GM19397 (cell line): ENCODE data around the gene SPATA16.
"Not testable (repeated sequence)": the region's sequence is repeated elsewhere in the genome, so short reads cannot be mapped to it uniquely, and the experiment has no call there.

ENCODE experiments used
- ATAC-seq: cut with Tn5 transposase; IDR thresholded peaks from one replicate; pipeline ENCODE4 v1.9.1; 2021; ENCODE audit warnings: mild to moderate bottlenecking, moderate library complexity; ENCODE audit not compliant: unreplicated experiment

SPATA16 gene

DNA sequence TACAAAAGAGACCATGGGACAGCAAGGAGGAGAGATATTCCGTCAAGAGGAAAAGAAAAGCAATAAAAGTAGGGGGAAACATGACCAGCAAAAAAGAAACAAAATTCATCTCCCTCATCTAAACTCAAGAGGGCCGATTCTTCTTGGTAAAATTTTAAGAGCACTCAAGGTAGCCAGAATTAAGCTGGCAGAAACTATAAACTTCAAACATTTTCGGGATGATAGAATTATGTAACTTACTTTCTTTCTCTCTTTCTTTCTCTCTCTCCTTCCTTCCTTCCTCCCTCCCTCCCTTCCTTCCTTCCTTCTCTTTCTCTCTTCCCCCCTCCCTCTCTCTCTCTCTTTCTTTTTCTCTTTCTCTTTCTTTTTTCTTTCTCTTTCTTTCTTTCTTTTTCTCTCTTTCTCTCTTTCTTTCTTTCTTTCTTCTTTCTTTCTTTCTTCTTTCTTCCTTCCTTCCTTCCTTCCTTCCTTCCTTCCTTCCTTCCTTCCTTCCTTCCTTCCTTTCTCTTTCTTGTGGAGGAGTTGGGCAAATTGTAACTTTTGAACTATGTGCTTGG lies 180.3 kb downstream of the SPATA16 start:
- not testable (repeated sequence) for ATAC-seq

DNA sequence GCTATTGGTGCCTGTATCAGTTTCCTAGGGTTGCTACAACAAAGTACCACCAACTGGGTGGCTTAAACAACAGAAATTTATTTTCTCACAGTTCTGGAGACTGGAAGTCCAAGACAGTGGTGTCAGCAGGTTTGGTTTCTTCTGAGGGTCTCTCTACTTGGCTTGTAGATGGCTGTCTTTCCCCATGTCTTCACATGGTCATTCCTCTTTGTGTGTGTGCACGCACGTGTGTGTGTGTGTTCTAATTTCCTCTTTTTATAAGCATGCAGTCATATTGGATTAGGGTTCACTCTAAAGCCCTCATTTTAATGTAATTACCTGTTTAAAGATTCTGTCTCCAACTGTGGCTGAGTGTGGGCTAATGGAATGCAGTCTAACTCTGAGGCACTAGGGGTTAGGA lies 182.5 kb downstream of the SPATA16 start:
- no peak for ATAC-seq

DNA sequence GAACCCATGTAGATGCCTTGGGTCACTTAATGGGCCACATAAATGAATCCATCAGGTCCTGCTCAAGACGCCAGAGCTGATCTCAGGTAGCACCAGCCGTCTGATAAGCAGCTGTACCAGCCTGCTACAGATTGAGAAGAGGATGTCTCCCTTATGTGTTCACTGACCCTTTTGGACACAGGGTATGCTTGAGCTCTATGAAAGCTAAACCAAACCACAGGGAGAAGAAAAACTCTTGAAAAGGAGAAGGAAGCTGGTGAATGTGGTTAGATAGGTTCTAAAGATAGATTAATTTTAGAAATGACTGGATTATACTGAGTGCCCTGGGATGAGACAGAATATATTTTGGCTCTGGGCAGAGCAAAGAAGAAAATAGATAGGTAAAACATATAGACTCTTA lies 187.5 kb downstream of the SPATA16 start:
- ATAC-seq = no peak

DNA sequence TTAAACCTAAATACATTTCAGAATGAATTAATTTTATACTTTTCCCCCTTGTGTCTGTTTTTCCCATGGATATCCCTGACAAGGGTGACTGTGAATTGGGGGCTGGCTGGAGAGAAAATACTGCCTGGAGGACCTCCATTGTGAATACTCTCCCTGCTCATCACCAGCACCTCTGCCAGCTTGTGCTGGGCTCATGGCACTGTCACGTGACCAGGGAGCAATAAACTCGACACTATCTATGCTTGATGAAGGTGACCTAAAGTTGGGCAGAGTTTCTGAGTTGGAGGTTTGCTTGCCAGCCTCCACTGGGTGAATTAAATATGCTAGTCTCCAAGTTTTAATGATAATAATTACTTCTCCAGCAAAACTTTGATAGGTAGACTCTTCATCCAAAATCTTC lies 189.5 kb downstream of the SPATA16 start:
- ATAC-seq = no peak

DNA sequence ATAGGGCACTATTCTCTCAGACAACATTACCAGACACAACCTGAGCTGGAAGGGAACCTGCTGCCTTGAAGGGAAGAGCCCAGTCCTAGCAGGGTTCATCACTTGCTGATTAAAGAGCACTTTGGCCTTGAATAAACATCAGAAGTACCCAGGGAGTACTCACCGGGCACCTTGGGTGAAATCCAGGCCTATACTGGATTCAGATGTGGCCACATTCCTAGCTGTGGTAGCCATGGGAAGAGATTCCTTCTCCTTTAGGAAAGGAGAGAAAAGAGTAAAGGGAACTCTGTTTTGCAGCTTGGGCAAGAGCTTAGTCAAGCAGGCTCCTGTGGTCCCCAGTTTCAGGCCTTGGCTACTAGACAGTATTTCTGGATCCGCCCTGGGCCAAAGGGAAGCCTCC lies 195.0 kb downstream of the SPATA16 start:
- ATAC-seq = no peak

DNA sequence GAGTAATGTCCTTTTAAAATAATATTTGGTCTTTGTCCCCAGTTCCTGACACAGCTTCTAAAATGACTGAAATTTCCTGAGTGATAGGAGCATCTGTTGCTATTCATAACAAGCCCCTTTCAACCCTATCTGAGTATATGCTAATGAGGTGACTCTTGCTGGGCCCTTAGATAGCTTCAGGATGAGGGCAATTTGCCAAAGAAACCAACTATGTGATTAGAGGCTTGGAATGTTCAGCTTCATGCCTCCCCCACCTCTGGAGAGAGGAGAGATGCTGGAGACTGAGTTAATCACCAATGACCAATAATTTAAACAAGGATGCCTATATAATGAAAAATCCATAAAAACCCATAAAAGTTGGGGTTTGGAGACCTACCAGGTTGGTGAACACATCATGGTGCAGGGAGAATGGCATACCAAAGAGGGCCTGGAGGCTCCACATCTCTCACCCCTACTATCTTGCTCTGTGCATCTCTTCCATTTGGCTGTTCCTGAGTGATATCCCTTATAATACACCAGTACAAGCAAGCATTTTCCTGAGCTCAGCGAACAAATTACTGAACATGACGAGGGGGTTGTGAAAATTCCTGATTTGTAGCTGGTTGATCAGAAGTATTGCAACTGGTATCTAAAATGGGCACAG lies 201.3 kb downstream of the SPATA16 start:
- ATAC-seq = no peak

DNA sequence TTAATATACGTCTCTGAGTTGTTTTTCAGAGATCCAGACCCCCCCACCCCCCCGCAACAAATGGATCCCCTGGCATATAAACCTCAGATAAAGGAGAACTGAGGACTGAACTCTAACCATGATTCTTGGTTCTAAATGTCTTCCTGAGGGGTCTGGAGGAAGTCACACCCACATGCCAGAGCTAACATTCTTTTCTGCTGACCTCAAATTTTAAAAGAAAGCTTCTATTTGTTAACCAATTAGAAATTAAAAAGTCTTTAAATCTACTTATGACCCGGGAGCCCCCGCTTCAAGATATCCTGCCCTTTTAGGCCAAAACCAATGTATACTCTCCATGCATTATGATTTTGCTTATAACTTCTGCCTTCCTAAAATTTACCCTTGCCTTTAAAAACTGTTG lies 202.2 kb downstream of the SPATA16 start:
- ATAC-seq = no peak

DNA sequence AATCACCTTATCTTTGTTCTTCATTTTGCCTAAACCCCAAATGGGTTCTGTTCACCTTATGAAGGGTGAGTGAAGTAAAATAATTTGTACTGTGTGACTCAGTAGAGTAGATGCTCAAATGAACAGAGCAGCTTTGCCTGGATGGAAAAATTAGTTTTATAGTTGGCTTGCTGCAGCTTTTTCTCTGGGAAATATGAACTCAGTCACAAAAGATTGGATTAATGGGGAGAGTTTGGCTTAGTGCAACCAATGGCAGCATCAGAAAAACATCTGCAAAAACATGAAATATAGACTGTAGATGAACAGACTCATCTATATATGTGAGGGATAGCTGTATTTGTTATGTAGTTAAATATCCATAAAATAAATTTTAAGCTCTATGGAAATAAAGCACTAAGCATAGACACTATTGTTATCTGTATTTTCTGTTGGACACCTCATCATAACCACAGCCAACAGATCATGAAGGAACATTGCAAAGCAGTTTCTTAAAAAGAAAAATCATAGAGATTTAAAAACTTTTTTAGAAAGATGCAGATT lies 209.2 kb downstream of the SPATA16 start:
- ATAC-seq = no peak

DNA sequence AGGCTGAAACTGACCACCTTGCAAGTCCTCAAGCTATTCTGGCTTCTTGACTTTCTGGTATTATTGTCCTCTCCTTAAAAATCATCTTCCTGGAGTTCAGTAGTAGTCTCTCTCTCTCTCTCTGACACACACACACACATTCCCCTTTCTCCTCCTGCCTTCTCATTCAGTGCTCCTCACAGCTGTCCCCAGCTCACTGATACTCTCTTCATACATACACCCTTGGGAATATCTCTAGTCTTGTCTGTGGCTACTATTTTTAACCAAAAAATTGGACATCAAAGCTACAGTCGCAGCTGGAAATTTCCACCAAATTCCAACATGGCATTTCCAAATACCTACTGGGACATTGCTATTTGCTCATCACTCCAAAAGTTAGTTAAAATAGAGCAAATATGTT lies 211.6 kb downstream of the SPATA16 start:
- no peak for ATAC-seq

DNA sequence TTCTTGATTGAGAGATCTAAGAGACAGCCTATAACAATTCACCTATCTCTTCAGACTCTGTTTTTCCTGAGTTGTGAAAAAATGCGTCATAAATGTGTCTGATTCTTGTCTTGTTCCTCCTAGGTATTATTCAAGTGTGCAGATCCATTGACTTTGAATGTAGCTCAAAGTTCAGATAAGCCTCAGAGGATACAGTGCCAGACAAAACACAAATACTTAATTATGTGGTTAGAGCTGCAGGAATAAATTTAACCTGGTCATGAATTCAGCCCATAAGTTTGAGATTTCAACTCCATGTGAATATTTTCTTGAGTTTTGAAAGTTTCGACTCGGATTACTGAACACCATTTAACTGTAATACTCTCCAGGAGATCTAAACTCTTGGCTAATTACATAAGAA lies 216.5 kb downstream of the SPATA16 start:
- no peak for ATAC-seq

DNA sequence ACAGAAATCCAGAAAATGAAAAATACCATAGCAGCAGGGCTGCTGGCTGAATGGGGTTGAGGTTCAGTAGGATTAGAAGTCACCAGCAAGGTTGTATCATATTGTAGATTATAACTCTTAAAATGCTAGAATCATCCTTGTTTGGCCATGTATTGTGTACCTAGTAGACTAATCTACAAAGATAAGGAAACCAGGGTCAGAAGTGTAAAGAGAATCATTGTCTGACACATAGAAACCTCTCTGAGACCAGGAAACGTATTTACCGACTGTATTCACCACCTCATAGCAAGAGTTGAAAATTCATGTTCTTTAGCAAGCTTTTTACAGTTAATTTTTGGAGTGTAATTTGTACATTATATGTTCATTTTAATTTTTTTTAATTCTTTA lies 221.7 kb downstream of the SPATA16 start:
- ATAC-seq = no peak

DNA sequence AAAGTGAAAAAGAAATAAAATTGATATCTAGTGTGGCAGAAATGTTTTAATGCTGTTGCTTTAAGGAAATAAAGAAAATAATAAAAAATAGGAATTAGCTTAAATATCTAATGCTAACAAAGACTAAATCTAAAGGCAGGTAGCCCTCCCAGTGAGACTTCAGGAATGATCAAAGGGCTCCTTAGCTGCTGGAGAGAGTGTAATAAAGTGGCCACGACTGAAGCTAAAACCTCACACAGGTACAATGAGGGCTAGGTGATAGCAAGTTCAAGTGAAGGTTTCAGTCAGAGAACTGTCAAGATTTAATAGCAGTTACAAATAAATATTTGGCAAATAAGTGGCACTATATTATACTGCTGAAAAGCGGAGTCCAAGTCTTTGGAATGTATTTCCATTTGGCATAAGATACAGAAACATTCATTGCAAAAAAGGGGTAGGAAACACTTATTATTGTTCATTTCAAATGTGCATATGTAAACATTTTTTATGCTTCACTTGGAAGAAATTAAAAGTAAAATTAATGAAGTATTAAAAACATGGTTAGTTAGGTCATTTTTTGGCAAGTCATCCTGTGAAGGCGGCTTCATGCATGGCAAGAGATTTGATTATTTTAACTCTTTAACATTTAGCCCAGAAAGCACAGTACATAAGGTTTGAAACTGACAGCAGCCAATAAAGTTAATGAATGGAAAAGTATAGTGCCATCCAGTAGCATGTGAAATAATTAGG lies 222.3 kb downstream of the SPATA16 start:
- ATAC-seq = no peak

DNA sequence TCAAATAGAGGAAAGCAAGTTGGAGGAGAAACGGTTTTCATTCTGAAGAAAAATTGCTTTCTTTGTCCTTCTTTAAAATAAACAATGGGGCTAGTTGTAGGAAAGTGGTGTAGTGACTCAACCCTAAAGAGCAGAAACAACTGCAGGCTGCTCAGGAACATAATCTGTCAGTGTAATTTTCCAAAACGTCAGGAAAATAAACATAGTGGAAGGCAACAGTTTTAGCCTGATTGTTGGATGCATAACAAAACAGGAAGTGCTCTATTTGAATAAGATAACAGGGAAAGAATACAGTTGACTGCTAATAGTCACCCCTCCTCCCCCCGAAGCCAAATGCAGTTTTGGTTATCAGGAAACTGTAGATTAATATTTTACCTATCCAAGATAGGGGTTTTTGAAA lies 222.9 kb downstream of the SPATA16 start:
- no peak for ATAC-seq

DNA sequence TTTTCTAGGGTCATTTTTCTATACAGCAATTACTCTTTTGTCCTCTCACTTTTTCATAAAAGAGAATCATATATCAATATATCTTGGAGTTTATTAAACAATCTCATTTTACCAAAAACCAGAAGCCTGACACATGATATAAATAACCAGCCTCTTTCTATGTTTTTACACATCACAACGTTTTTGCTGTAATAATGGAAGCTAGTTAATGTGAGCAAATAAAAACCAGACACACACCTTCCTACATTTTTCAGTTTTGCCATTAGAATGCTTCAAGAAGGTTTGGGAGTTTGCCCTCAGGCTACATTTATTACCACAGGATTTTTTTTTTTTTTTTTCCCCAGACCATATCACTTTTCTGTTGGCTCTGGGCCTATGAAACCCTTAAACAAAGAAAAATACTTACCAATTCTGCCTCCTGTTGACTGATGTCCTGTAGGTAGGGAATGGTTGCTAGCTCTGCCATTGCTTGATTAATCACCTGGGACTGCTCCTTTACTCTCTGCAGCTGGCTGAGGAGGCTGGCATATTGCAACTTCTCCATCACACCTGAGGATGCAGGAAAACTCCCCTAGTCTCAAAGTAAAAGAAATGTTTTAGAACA lies 225.0 kb downstream of the SPATA16 start:
- no peak for ATAC-seq

DNA sequence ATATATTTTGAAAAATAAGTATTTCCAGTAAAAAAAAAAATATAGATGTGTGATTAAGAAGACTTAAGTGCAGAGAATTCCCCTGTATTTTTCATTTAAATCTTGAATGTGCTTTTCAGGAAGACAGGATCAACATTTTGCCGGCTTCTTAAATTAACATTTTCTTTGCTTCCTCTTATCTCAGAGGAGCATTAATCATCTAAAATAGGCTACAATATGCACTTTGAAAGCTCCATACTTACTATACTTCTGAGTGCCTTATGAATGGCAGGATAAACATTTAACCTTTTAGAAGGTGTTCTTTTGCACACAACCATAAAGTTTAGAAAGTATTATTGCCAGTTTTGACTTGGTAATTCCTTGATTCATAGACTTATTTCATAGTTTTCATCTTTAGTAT lies 226.2 kb downstream of the SPATA16 start:
- ATAC-seq = no peak

DNA sequence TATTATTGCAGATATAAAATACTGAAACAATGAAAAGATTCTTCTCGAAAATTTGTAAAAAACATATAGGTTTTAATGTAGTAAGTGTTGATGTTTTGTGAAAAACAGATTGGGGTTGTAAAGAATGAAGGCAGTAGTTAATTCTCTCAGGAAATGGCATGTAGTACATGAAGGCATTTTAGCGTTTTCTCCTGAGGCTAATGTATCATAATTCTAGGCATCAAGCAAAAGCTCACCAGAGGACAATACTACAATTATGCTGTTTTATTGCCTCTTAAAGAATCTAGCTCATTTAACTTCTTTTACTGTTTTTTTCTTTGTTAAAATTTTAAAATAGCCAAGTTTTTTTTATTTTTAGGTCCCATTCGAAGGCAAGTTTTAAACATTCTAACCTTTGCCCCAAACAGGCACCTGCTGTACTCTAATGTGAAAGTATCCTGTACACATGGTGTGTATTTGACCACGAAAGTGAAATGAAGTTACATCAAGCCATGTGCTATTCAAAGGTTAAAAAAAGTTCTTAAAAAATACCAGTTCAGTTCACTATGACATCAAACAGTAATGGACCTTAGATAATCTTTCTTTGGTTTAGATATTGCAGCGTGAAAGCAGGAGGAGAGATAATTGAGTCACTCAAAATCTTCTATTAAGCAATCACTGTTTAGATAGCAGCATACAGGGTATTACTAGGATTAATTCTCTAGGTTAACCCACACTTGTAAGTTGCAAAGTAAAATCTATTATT lies 227.0 kb downstream of the SPATA16 start:
- ATAC-seq = no peak

DNA sequence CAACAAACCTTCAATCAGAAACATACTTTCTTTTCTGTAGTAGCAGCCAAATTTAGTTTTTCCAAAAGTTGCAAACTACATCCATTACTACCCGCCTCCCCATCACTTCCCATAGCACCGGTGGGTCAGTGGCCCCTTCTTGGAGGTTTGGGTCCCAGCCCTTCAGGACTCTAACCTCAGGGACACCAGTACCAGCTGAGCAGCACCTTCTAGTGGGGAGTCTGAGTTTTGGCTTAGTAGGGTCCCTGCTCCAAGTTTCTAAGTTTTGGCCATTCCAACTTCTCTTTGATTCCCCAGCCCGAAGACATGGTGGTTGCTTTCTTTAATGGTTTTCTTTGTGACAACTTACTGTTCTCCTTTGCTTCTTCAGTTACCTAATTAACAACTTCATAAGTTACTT lies 229.9 kb downstream of the SPATA16 start:
- ATAC-seq = no peak

DNA sequence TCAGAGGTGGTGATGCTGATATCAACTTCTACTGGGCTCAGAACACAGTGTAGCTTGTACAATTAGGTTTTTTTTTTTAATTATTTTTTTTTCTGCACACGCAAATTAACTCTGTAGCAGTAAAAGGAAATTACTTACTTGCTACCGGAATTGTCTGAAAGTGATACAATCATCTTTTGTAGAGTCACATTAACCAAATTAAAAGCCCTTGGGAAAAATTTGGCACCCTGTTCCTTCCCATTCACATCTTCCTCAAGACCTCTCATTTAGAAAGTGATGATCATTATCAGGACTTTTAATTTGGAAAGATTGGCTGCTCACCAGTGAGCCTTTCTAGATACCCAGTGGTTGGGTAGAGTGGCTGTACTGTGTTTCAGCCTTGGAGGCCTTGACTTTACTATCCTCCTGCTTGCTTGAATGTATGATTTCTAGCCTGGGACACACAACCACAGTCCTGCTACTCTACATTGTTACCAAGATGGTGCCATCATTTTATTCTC lies 232.2 kb downstream of the SPATA16 start:
- no peak for ATAC-seq

DNA sequence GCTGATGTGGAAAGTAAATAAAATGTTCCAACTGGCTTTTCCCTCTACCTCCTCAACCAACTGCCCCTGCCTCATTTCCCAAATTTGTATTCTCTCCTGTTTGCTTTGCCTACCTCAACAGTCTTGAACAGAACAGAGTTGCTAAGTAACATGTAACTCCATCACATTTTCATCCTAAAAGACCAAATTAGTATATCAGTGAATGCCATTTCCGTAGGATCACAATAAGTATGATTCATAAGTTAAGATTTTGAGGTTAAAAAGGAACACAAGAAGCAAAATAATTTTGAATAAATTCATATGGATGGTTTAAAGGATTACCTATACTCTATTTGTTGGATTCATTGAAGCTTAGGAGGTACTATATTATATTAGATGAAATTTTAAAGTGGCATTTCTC lies 235.6 kb downstream of the SPATA16 start:
- no peak for ATAC-seq

DNA sequence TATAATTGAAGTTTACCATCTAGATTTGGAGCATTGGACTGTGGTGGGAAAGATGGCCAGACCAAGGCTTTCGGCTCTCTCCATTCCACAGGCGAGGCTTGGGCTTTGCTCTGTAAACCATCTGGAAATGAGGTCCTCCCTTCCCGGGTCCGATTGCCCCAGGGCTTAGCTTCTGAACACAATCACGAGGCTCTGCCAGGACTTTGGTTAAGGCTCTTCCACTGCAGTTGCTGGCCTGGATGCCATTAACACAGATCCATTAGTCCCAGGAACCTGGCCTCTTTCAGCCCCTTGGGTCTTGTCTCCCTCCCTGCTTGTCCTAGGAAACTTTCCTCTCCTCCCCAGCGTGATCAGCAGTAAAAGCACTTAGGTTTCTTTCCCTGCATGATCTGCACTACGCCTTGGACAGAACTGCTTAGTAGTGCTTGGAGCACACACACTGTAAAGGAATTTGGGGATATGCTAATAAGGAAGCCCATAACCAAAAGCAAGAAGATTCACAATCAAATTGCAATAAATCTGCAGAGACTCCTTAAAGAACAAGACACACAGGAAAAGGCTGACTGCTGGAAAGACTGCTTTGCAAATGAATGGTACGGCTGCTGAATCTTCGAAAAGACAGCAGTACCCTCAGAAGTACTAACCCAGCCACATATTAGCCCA lies 236.2 kb downstream of the SPATA16 start:
- no peak for ATAC-seq
